NT2/D1 (cell line): ENCODE data around the gene FBXW11.

Experiments
- YY1 ChIP-seq: IDR thresholded peaks from 2 replicates; pipeline ENCODE4 v1.6.1; 2011; ENCODE audit not compliant: insufficient read length, insufficient read depth
- ZNF274 ChIP-seq: IDR thresholded peaks from 2 replicates; pipeline ENCODE4 v1.6.1; 2011; ENCODE audit warnings: mild to moderate bottlenecking, low read depth, low read length

- no peak for TF ChIP-seq ZNF274
- TF ChIP-seq YY1 = no peak
Measured at GRCh38 chr5:171980792-171981191, 25.6 kb downstream of the FBXW11 start.
